K562 (cell line): ENCODE results near the gene SEH1L. TPM values are rescaled to one million over a fixed set of nuclear protein-coding genes. Genes with fewer than 3 reads are reported as not detected.

Experiments
- ATAC-seq: fragments of 200-7000 bp; cut with Tn5 transposase; 3 replicates; pipeline ENCODE4 v1.9.1; 2020; ENCODE audit warnings: moderate library complexity
- BruUV-seq: library from RNA; stranded (reverse); fragments of 400-500 nt; replicated peaks from 2 replicates; lab custom pipeline; 2021; lab: Mats Ljungman, UMichigan
- CTCF ChIA-PET: fragments of 300-600 bp; formaldehyde crosslinking; extraction: SDS; loops from one replicate; lab custom pipeline; 2021; ENCODE audit warnings: low intra/inter-chr PET ratio; lab: Yijun Ruan, JAX
- POLR2A ChIA-PET: fragments of 300-600, 350-650 bp; sonication (Branson Sonifier 250); formaldehyde crosslinking; extraction: SDS; loops from one replicate; lab custom pipeline; 2021; ENCODE audit warnings: antibody characterized with exemption, inconsistent platforms; lab: Yijun Ruan, JAX
- DNase-seq, 4 experiments: peaks; one replicate each; pipeline versions ENCODE4 v3.0.0 to v3.0.0-alpha.2; 2011 to 2018; ENCODE audit warnings: low spot score in 3 of 4, mixed read lengths in 3 of 4; ENCODE audit errors: extremely low read depth in 1 of 4
- FAIRE-seq: peaks from 2 replicates; lab custom pipeline; 2011; peaks lifted over from hg19 to GRCh38; lab: Jason Lieb, UNC
- H2AFZ ChIP-seq: 2 replicates; pipeline ENCODE4 v1.6.0; 2011; ENCODE audit warnings: low read depth, low read length, control low read depth, inconsistent platforms
- H3K27ac ChIP-seq: fragments of 200-600 bp; 3 replicates; pipeline ENCODE4 v1.8.0; 2011; ENCODE audit warnings: low read depth, mild to moderate bottlenecking, control low read depth, inconsistent platforms, low read length, moderate library complexity, mixed read lengths; ENCODE audit errors: extremely low read depth
- H3K27me3 ChIP-seq, 2 experiments: fragments of 300-600 bp in 1 of 2; 2 replicates in 1 of 2; 3 replicates in 1 of 2; pipeline versions ENCODE4 v1.6.0 to v1.8.0; 2011; ENCODE audit warnings: inconsistent platforms in 2 of 2, low read length in 2 of 2, mild to moderate bottlenecking in 1 of 2, mixed read lengths in 1 of 2, moderate library complexity in 1 of 2; ENCODE audit not compliant: control insufficient read depth in 2 of 2, insufficient read depth in 2 of 2
- H3K36me3 ChIP-seq: fragments of 300-600 bp; 3 replicates; pipeline ENCODE4 v1.8.0; 2011; ENCODE audit warnings: mild to moderate bottlenecking, low read length, inconsistent platforms; ENCODE audit not compliant: control insufficient read depth, insufficient read depth
- H3K4me1 ChIP-seq, 2 experiments: fragments of 200-600 bp in 1 of 2; replicated peaks in 1 of 2; 2 replicates in 1 of 2; 3 replicates in 1 of 2; pipeline versions ENCODE4 v1.5.1 to v1.8.0; 2011; ENCODE audit warnings: inconsistent platforms in 2 of 2, low read length in 2 of 2, mild to moderate bottlenecking in 1 of 2, mixed read lengths in 1 of 2, moderate library complexity in 1 of 2; ENCODE audit not compliant: control insufficient read depth in 2 of 2, insufficient read depth in 2 of 2
- H3K4me2 ChIP-seq: 2 replicates; pipeline ENCODE4 v1.6.1; 2011; ENCODE audit warnings: low read length, control low read depth, inconsistent platforms, mixed read lengths; ENCODE audit not compliant: insufficient read depth
- H3K4me3 ChIP-seq: fragments of 200-600 bp; sonication (generic), shearing (Covaris generic); 2 replicates; pipeline ENCODE4 v1.5.1; 2016; ENCODE audit warnings: control low read depth, inconsistent platforms
- H3K79me2 ChIP-seq: fragments of 200-600 bp; 3 replicates; pipeline ENCODE4 v1.8.0; 2011; ENCODE audit warnings: low read length, inconsistent platforms; ENCODE audit not compliant: control insufficient read depth, insufficient read depth
- H3K9ac ChIP-seq, 2 experiments: 2 replicates each; pipeline versions ENCODE4 v1.6.0 to v1.6.1; 2011; ENCODE audit warnings: low read depth in 2 of 2, low read length in 2 of 2, control low read depth in 1 of 2, inconsistent platforms in 1 of 2, mild to moderate bottlenecking in 1 of 2, mixed read lengths in 1 of 2; ENCODE audit not compliant: insufficient read depth in 1 of 2
- H3K9me1 ChIP-seq: one replicate; pipeline ENCODE4 v1.6.0; 2011; ENCODE audit warnings: inconsistent platforms, mild to moderate bottlenecking, low read length, moderate library complexity; ENCODE audit not compliant: control insufficient read depth, insufficient read depth
- H3K9me3 ChIP-seq: replicated peaks from 2 replicates; pipeline ENCODE4 v1.5.1; 2011; ENCODE audit warnings: low read depth, low read length, inconsistent platforms; ENCODE audit not compliant: control insufficient read depth, insufficient read depth
- H4K20me1 ChIP-seq: replicated peaks from 2 replicates; pipeline ENCODE4 v1.6.1; 2011; ENCODE audit warnings: low read length, inconsistent platforms, mixed read lengths; ENCODE audit not compliant: control insufficient read depth, insufficient read depth
- BRF1 ChIP-seq: IDR thresholded peaks from 3 replicates; pipeline ENCODE4 v1.6.1; 2011; ENCODE audit warnings: borderline replicate concordance, mild to moderate bottlenecking; ENCODE audit not compliant: insufficient read length; ENCODE audit errors: extremely low read depth
- CBX2 ChIP-seq: fragments of 200-600 bp; sonication (generic); IDR thresholded peaks from one replicate; pipeline ENCODE4 v1.6.1; 2012; ENCODE audit warnings: mild to moderate bottlenecking, low read length, inconsistent platforms; ENCODE audit not compliant: insufficient read depth, poor library complexity, severe bottlenecking
- COPS2 ChIP-seq: fragments of 450-650 bp; conservative IDR thresholded peaks from 2 replicates; pipeline ENCODE4 v1.6.1; 2016; ENCODE audit warnings: mild to moderate bottlenecking, moderate library complexity
- NFE2L1 ChIP-seq: fragments of 450-650 bp; IDR thresholded peaks from 2 replicates; pipeline ENCODE4 v1.6.1; 2016; ENCODE audit warnings: missing genetic modification characterization, low read depth, mild to moderate bottlenecking, missing compliant biosample characterization, moderate library complexity, borderline replicate concordance
- RBM22 ChIP-seq: fragments of 200-400 bp; formaldehyde crosslinking; IDR thresholded peaks from 2 replicates; pipeline ENCODE4 v1.6.1; 2018; ENCODE audit warnings: low read length, low read depth; ENCODE audit not compliant: poor library complexity, severe bottlenecking
- WGBS: fragments of 100-300 bp; shearing (Covaris generic); methylation state at CpG from one replicate; pipeline ENCODE4 v1.1.6; 2016; ENCODE audit warnings: low coverage, mixed read lengths; ENCODE audit not compliant: insufficient coverage; ENCODE audit errors: missing lambda C conversion rate; 5-methylcytosine and 5-hydroxymethylcytosine counted together
- in situ Hi-C: fragments of 300-500 bp; cut with MboI; formaldehyde crosslinking; loops from 4 replicates; pipeline ENCODE4 v1.15.0; 2018; ENCODE audit warnings: inconsistent platforms, mixed read lengths
- intact Hi-C: fragments of 100-400 bp; cut with micrococcal nuclease; formaldehyde crosslinking; loops from 2 replicates; pipeline ENCODE4 v1.14.2; 2022
- polyA plus RNA-seq, 8 experiments: library from polyadenylated mRNA; depleted of rRNA in 4 of 8; stranded (reverse) in 5 of 8; unstranded in 3 of 8; fragments of >200 nt; fragmentation: Nextera tagmentation in 2 of 8; fragmentation: Illumina TruSeq in 1 of 8; extraction: Ambion mirVana in 2 of 8; extraction: Trizol in 1 of 8; gene quantifications; 2 replicates each; pipeline versions ENCODE4 v1.2.1 to v1.2.3, GENCODE V29; 2011 to 2014; ENCODE audit warnings: inconsistent platforms in 1 of 8, missing spikeins in 1 of 8
- total RNA-seq, 7 experiments: library from RNA; depleted of rRNA in 6 of 7; stranded (reverse); fragments of >200 nt in 6 of 7; fragmentation: Illumina TruSeq in 2 of 7; extraction: Trizol in 2 of 7; gene quantifications; 2 replicates each; pipeline versions ENCODE4 v1.2.1 to v1.2.3, GENCODE V29; 2011 to 2021; ENCODE audit warnings: low replicate concordance in 1 of 7

Gene SEH1L
- total and polyA plus RNA-seq, 9 of the 15 experiments (the other 6 are each of a cell fraction or from before 2014, with no cell fraction given): 62.2 to 180 (median 108) TPM

DNA sequence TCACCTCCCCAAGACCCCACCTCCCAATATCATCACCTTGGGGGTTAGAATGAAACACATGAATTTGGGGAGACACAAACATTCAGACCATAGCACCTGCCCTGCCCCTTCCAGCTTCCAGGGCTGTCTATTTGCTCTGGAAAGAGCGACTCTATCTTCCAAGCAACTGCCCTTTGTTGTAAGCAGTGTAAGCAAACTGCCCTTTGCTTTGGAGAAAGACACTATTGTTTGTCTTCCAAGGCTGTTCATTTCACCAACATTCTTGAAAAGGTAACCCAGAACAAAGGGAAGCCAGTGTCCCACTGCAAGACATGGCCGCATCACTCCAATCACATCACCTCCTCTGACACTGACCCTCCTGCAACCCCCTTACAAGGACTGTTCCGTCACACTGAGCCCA, 16.9 kb upstream of the SEH1L start:
- TF ChIP-seq COPS2 (no peak), BRF1 (no peak), RBM22 (no peak), CBX2 (no peak), NFE2L1 (tag) (no peak)
- DNase-seq: no peak
- BruUV-seq: no TSS peak
- Histone ChIP-seq H3K79me2 (no peaks in the 10 kb centered on the region), H3K27ac (no peak overlapping the region), H3K9ac (no peak overlapping the region), H2AFZ (no peak overlapping the region), H4K20me1 (no peaks in the 10 kb centered on the region), H3K27me3 (no peaks in the 10 kb centered on the region), H3K4me3 (no peak overlapping the region), H3K9me3 (no peaks in the 10 kb centered on the region), H3K4me2 (no peak overlapping the region), H3K36me3 (no peaks in the 10 kb centered on the region), H3K4me1 (no peaks in the 10 kb centered on the region), H3K9me1 (no peaks in the 10 kb centered on the region)
- 26% methylated on average over 3 of the region's 3 CpGs for WGBS
- ATAC-seq: no peak
- ChIA-PET POLR2A (interaction anchor here (0.6 to 1.2 kb wide), 3 partner anchors 67 to 244 kb away, joined by 3 to 4 read pairs (median 3); no protein-coding TSS in a partner anchor), CTCF (interaction anchor here (1.5 kb wide), 1 partner anchor 204 kb away, joined by 4 read pairs; no protein-coding TSS in a partner anchor)
- in situ Hi-C loops (loop anchor here (5.0 kb wide), 1 partner anchor 184 kb away; no protein-coding TSS in a partner anchor), intact Hi-C loops (loop anchor here (5.0 kb wide), 1 partner anchor 539 kb away; no protein-coding TSS in a partner anchor)
- no peak for FAIRE-seq
